NCI-H2107 treated with DMSO at 0.1 percent for 48 hours (cell line): ENCODE results near the gene DNAJC15.
A peak's percentile ranks its signal among the peaks of the same experiment; 100 is the strongest.

Experiments used
- DNase-seq: peaks from one replicate; lab custom pipeline; 2025; ENCODE audit not compliant: unreplicated experiment; lab: John Stamatoyannopoulos, UW

The DNAJC15 gene

DNA sequence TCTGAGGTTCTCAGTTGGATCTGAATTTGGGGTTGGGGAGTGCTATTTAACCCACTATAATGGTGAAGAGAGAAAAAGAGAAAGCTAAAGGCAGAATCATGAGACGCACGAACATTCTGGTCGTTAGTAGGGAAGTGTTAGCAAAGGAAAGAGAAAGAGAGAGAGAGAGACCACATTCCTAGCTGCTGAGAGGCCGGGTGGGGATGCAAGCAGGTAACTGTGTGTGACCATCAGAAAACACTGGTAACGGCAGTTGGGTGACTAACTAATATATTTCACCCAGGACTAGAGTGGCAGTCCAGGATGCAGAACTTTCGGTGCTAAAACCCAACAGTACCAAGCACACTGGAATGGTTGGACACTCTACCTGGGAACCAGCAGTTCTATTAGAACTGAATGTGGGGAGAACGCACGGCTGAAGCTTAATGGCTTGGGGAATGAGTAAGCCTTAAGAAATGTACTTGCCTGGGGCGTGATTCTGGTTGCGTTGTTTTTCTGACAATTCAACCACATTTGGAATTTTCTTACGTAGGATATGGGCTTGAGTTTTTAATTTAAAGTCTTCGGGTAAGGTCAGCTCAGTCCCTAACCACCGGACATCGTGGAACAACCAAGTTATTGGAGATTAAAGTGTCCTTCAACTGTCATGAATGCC is 130.2 kb downstream of the DNAJC15 start:
- no peak for DNase-seq

DNA sequence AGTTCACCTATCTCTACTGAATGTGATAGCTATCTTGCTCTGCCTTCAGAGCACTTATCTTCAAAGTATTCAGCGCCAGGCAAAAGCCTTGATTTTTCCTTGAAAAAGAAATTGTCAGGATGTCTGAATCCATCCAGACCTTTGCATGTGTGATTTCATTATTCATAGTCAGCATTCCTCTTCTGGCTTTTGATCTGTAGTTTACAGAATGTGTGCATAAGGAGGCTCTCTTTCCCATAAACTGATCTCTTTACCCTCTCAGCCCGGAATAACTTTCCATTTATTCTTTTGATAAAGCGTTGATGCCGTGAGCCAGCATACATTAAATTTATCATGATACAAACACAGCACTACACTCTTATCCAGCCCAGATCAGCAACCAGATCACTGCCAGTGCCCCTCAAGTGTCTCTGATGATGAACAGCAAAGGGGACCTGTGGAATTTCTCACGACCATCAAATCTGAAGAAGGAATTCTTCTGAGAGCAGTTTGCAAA is 130.8 kb downstream of the DNAJC15 start:
- no peak for DNase-seq

DNA sequence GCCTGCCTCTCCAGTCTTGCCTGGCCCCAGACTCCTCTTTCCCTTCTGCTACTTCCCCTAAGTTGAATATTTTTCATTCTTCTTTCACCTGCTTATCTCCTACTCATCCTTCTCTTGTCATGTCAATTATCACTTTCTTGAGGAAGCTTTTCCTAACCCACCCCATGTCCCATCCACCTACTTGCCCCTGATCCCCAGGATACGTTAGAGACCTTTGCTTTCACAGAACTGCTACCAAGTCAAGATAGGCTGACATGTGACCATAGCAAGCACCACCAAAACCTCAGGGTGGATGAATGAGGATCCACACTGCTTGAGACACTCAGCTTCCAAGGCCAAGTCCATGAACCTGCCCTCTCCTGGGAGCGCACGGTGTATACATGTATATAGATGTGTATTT is 131.5 kb downstream of the DNAJC15 start:
- no peak for DNase-seq

DNA sequence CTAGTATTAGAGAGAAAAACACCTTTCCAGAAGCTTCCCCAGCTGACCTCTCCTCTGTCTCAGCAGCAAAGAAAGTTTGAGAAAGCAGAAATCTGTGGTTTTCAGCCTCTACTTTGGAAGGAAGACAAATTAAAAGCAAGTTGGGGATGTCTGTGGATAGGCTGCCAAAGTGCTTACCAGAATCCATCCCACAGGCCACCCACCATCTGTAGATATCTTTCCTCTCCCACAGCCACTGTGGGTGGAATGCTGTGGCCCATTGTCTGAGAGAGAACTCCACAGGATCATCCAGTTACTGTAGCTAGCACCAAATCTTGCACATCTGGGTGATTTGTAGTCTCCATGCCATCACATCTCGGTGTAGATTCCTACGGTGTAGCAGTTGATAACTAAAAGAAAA is 133.5 kb downstream of the DNAJC15 start:
- DNase-seq, result no peak

DNA sequence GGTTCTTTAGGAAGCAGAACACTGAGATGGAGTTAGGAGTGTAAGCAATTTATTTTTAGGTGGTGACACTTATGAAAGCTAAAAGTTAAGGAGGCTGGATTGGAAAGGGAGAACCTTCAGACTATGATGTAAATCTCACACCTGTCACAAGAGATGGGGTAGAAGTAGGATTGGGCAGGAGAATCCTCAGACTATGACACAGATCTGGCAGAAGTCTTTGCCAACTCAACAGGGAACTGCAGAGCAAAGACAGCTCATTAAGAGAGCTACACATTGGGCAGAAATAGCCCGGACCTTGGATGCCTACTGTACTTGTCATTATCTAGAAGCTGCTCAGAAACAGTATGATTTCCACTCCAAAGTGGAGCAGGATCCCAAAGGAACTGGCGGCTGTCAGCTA is 134.4 kb downstream of the DNAJC15 start:
- DNase-seq, result no peak

DNA sequence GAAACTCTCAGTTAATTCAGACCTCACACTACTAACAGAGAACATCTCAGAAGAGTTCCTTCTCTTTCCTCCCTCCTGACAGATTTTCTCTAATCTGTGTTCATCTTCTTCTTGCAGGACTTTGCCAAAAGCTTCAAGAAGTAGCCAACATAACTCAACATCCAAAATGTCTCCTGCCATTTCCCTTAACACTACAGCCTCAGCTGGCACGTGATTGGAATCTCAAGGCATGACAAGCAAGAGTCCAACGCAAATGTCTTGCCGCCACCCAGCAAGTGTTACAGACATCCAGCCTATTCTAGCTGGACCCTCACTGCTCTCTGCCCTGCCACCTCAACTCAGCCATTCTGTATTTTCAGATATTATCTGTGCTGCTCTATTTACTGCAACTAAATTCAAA is 135.1 kb downstream of the DNAJC15 start:
- no peak for DNase-seq

DNA sequence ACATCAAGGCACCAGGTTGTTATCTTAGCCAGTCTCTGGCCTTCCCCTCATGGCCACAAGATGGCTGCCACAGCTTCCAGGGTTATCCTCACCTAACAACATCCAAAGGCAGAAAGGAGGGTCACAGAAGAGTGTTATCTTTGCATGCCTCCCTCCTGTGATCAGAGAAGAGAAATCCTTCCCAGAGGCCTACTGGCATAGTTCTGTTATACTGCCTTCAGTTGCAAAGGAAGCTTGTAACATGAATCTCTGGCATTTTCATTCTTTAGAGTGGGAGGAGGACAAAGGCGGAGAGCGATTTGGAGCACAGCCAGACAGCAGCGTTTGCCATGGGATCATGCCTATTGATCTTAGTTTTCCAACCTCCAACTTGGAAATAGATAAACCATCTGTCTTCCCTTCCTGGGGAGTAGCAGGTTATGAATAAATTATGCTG is 135.7 kb downstream of the DNAJC15 start:
- peak; percentile 54 for DNase-seq
